ENCODE data around the gene ZFYVE28.

- TF ChIP-seq USF2 (IDR thresholded peaks at IDR 0.05; ENCODE audit: low read length) = no peak
- no peak for TF ChIP-seq SP1 (IDR thresholded peaks at IDR 0.05; ENCODE audit: low read depth, low read length)
- TF ChIP-seq CTCF (IDR thresholded peaks at IDR 0.05; ENCODE audit: control extremely low read depth in 1 of 3, insufficient read depth in 1 of 3, low read depth in 1 of 3, low read length in 3 of 3) = no peak
- no peak for TF ChIP-seq CEBPB (IDR thresholded peaks at IDR 0.05; ENCODE audit: low read depth, low read length)
- no peak for TF ChIP-seq POLR2AphosphoS5 (IDR thresholded peaks at IDR 0.05; ENCODE audit: low read depth, low read length)
- TF ChIP-seq CBX5 (IDR thresholded peaks at IDR 0.05; ENCODE audit: low read depth, low read length) = no peak
- TF ChIP-seq EP300 (IDR thresholded peaks at IDR 0.05; ENCODE audit: borderline replicate concordance in 1 of 2, low read depth in 2 of 2, low read length in 2 of 2) = no peak
These were observed 100.0 kb downstream of the ZFYVE28 start for GRCh38 chr4:2318476-2318875.

Measured in H1 (cell line).